GM18499 (cell line): ENCODE data around the gene IL18RAP.

Experiments used
- ATAC-seq: cut with Tn5 transposase; IDR thresholded peaks from one replicate; pipeline ENCODE4 v1.9.1; 2021; ENCODE audit warnings: moderate number of reproducible peaks; ENCODE audit not compliant: insufficient read depth, unreplicated experiment

IL18RAP gene

GRCh38 chr2:102421890-102422759, 835 bp upstream of the IL18RAP start:
- no peak for ATAC-seq

- no peak for ATAC-seq
Observed at GRCh38 chr2:102423368-102423767, 408 bp downstream of the IL18RAP start.

- ATAC-seq, result peak; percentile 96
Observed at GRCh38 chr2:102424754-102425153, 1.8 kb downstream of the IL18RAP start.

GRCh38 chr2:102425441-102426132, 2.6 kb downstream of the IL18RAP start:
- no peak for ATAC-seq

DNA sequence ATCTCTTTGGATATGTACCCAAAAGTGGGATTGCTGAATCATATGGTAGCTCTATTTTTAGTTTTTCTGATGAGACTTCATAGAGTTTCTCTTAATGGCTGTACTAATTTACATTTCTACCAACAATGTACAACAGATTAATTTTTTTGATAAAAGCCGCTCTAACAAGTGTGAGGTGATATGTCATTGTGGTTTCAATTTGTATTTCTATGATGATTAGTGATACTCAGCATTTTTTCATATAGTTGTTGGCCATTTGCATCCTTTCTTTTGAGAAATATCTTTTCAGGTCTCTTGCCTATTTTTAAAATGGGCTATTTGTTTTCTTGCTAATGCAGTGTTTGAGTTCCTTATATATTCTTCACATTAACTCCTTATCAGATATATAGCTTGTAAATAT, 4.3 kb downstream of the IL18RAP start:
- ATAC-seq, result no peak

DNA sequence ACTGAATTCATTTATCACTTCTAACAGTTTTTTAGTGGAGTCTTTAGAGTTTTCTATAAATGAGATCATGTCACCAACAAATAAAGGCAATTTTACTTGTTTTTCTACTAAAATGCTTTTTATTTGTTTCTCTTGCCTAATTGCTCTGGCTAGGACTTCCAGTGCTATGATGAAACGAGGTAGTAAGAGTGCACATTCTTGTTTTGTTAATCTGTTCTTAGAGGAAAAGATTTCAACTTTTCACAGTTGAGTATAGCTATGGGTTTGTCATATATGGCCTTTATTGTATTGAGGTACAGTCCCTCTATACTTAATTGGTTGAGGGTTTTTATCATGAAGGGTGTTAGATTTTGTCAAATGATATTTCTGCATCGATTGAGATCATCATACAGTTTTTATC, 5.6 kb downstream of the IL18RAP start:
- ATAC-seq, result no peak

DNA sequence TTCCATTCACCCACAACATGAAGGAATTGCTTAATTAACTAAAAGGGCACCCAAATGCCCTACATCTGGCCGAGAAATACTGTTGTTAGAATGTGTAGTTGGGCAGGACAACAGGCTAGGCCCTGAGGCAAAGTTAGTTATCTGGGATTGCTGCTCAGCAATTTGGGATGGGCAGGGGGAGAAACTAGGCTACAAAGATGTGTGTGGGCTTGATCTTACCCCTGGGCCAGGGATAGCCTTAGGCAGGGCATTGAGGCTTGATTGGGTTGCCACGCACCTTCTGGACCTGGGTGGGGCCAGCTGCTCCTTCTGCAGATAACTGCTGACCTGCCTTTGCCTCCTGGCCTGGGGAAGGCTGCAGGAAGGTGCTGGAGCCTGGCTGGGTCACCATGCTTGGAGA, 9.4 kb downstream of the IL18RAP start:
- no peak for ATAC-seq

GRCh38 chr2:102433973-102434654, 11.2 kb downstream of the IL18RAP start:
- no peak for ATAC-seq

- ATAC-seq, result no peak
Observed at GRCh38 chr2:102434655-102435381, 11.9 kb downstream of the IL18RAP start.

DNA sequence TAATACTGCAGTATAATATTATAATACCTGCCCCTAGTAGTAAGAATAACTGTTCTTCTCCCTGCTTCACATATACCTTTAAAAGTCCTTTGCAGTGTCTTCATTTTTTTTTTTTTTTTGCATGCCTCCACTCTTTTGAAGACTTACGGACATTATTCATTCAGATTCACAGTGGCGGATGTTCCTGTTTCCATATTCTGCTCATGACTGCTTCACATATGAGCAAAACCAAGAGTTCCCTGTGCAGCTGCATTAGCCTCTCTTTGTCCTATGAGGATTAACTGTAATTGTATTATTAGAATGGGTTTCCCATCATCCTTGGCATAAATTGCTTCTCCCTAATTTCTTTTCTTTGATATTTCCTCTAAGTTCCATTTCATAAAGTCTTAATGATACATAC, 12.8 kb downstream of the IL18RAP start:
- ATAC-seq, result no peak

DNA sequence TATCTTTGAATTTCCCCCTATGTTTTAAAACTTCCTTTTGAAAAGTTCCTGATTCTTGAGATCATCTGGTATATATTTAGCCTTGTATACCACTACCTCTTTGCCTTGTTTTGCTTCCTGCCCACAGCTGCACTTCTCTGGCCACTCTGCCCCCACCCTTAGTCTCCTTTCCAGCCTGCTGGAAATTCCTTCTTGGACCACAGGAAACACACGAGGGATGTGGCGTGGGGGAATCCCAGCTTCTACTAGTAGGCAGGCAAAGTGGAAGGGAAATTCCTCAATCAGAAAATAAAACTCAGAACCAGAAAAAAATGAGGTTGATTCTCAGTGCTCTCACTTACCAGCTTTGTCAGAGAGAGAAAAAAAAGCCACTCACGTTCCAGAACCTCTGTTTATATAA, 13.4 kb downstream of the IL18RAP start:
- ATAC-seq, result no peak

DNA sequence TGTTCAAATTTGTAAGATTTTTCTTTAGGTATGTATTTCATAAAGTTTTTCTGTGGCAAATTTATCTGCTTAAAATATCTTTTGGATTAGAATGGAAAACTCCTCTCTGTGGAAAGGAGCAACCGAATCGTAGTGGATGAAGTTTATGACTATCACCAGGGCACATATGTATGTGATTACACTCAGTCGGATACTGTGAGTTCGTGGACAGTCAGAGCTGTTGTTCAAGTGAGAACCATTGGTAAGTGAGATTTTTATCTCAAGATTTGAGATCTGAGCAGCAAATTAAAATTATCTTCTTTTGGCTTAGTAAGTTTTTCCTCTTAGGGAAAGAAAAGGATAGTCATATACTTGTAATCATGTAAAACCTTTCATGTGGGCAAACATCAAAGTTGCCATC, 14.2 kb downstream of the IL18RAP start:
- ATAC-seq, result no peak

DNA sequence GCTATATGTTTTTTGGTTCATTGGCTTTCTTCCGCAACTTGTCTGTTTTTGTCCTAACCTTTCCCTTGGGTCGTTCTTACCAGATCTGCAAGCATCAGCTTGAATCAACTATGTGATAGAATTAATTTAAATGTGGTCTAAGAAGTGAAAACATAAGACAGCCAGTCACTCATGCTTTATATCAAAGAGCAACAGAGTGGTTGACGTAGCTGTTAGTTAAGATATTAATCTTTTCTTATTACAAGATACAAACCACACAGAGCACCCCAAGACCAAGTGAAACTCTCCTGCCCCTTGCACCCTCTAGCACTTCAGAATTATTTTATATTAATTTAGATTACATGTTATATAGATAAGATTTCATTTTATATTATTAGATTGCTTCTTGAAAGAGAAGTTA, 15.2 kb downstream of the IL18RAP start:
- no peak for ATAC-seq

DNA sequence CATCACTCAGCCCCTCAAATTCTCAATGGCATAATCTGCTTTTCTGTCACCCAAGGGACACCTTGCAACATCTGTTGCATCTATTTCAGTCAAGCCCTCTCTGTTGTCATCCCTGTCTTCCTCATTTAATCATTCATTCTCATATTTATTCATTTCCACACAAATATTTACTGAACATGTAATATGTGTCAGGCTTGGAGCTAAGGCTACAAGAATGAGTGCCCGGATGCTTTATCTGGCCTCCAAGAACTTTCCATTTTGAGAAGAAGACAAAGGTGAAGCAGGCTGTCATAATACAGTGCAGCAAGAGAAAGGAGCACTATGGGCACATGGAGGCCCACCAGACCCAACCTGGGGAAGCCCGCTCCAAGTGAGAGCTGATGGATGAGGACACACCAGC, 15.6 kb downstream of the IL18RAP start:
- no peak for ATAC-seq

DNA sequence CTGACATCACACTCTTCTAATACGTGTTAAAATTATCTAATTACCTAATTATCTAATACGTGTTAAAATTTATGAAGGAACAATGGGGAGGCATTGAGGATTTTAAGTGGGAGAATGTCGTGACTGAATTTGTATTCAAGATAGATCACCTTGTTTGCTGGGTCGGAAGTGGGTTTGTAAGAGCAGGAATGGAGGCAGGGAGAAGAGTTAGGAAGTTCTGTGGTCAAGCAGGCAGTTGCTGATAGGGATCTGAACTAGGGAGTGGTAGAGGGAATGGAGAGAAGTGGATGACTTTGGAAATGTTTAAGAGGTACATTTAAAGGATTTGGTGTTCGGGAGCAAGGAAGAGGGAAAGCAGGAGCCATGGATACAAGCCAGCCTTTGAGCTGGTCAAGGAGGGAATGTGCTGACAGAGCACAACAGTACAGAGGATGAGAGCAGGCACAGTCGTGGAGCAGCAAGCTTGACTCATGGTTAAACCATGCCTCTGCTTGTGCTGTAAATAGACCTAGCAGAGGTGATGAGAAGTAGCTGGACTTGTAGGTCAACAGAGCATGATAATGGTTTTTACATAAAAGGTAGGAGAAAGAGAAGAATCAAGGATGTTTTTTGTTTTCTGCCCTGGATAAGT, 16.2 kb downstream of the IL18RAP start:
- no peak for ATAC-seq

DNA sequence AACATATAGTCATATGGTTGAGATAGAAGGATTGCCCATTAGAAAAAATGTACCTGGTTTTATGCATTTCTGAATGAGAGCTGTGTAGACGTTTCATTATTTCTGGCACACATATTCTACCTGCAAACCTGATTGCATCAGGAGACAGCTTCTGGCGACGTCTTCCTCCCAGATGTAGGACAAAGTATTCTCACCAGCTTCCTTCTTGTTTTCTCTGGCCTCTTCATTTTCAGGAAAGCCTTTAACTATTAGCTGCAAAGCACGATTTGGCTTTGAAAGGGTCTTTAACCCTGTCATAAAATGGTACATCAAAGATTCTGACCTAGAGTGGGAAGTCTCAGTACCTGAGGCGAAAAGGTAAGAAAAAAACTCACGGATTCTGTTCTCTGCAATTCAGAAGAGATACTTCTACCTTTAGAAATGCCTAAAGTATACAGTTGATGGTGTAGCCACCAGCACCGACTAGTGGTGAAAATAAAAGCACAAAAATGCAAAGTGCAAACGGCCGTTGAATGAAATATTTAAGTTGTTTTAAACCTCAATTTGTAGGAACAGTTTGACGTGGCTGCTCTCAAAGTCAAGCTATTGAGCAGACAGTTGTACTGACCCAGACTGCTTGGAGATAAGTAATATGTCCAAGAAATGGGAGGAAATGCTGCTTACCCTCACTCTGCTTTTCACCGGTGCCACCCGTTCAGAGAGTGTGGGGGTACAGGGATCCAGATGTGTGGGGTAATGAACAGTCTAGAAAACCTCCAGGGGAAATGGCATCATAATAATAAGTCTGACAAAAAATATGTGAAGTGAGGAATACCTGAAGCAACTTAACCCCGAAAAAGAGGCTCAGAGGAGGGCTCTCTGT, 20.2 kb downstream of the IL18RAP start:
- no peak for ATAC-seq

DNA sequence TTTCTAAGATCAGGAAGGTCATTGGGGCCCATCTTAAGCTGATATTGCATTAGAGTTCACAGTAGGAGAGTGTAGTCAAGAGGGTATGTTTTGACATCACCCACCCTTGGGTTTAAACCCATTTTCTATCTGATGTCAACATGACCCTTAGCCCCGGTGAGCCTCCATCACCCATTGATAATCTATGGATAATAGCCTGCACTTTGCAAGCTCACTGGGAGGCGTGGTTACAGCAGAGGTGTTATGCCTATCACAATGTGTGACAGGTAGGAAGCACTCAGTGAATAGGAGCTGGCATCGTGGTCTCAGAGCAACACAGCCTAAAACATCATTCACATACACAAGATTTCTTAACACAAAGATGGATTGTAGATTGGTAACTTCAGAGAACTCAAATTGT, 21.3 kb downstream of the IL18RAP start:
- no peak for ATAC-seq

DNA sequence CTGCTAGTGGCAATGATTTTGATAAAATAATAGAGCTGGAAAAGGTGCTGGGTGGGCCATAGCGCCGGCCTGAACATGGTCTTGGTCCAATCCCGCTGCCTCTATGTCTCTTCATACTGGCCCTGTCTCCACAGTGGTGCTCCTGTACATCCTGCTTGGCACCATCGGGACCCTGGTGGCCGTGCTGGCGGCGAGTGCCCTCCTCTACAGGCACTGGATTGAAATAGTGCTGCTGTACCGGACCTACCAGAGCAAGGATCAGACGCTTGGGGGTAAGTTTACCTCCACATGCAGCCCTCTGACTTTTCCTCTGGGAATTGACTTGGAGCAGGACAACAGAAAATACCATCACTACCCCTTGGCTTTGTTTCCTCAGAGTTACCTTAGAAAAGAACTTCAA, 24.0 kb downstream of the IL18RAP start:
- no peak for ATAC-seq

DNA sequence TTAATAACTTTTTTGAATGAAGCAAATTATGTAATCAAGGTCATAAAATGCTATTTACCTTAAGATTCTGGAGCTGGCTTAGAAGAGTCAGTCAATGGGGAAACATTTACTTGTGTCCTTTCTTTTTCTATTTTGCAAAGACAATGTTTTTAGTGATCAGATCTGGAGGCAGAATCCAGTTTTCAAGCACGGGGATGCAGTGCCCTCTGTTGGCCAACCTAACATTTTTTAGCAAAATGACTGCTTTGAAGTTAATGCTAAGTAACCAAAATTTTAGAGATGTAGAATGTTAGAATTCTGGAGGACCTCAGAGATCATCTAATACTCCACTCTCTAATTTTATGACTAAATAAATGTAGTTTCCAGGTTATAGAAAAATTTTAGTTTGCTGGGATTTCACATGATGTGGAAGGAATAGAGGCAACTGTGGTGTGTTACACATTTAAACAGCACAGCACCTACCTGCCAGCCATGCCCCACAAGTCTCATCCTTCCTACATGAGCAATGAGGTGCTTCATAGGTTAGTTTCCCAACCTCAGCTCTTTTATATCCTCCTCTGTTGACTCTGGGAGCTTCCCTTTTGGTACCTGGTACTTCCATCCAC, 26.5 kb downstream of the IL18RAP start:
- no peak for ATAC-seq
